ENCODE data around the gene PCLO. TPM values are rescaled to one million over a fixed set of nuclear protein-coding genes. Genes with fewer than 3 reads are reported as not detected.

PCLO gene
- total and polyA plus RNA-seq, 2 of the 8 experiments (the other 6 are each of a cell fraction or from before 2014, with no cell fraction given) = 1.5 to 3.2 TPM

- FAIRE-seq (no peak), DNase-seq (ENCODE audit: low read depth in 1 of 2, low spot score in 2 of 2) (no peak)
- Histone ChIP-seq H3K18ac (ENCODE audit: extremely low read depth, low read length) (no peak overlapping the region), H4K91ac (replicated peaks; ENCODE audit: insufficient read length, low read length) (no peak overlapping the region), H4K20me1 (replicated peaks in 1 of 2; ENCODE audit: control insufficient read depth in 1 of 2, insufficient read depth in 2 of 2, low read length in 2 of 2) (no peaks in the 10 kb centered on the region), H2BK120ac (replicated peaks; ENCODE audit: low read depth, low read length) (no peak overlapping the region), H3K4me1 (replicated peaks in 1 of 4; ENCODE audit: control insufficient read depth in 3 of 4, insufficient read depth in 4 of 4, low read length in 3 of 4) (peaks cover 0 to 4% (median 0%) of the 10 kb centered on the region in 4 experiments; a peak in 1 of 7 replicates), H3K23me2 (ENCODE audit: low read depth, low read length) (no peaks in the 10 kb centered on the region), H3K79me2 (ENCODE audit: control insufficient read depth in 1 of 2, insufficient read depth in 2 of 2, low read length in 2 of 2) (no peaks in the 10 kb centered on the region), H3K14ac (ENCODE audit: insufficient read length) (no peak overlapping the region), H2AK5ac (ENCODE audit: low read depth, low read length) (no peak overlapping the region), H3K9me3 (ENCODE audit: insufficient read depth in 2 of 2, low read depth in 1 of 2, low read length in 1 of 2) (no peaks in the 10 kb centered on the region), H3K4ac (replicated peaks; ENCODE audit: insufficient read length, low read depth, low read length) (no peak overlapping the region), H3K36me3 (ENCODE audit: control insufficient read depth in 2 of 4, insufficient read depth in 4 of 4, low read length in 3 of 4) (no peaks in the 10 kb centered on the region), H4K8ac (ENCODE audit: extremely low read depth, insufficient read depth, low read length) (no peak overlapping the region), H3K9ac (replicated peaks in 1 of 4; ENCODE audit: extremely low read depth in 1 of 4, low read depth in 3 of 4, low read length in 3 of 4) (no peak overlapping the region), H3K27me3 (replicated peaks in 1 of 4; ENCODE audit: control insufficient read depth in 3 of 4, extremely low read depth in 1 of 4, insufficient read depth in 3 of 4, low read length in 3 of 4) (no peaks in the 10 kb centered on the region), H3K79me1 (ENCODE audit: low read depth, low read length) (no peaks in the 10 kb centered on the region; the same call in 1 of the 2 replicates), H3K4me3 (ENCODE audit: extremely low read depth in 1 of 4, insufficient read depth in 2 of 4, low read depth in 3 of 4, low read length in 4 of 4) (no peak overlapping the region), H2AFZ (ENCODE audit: low read length) (no peak overlapping the region), H3K23ac (ENCODE audit: insufficient read length) (no peak overlapping the region), H3K56ac (replicated peaks; ENCODE audit: insufficient read length, low read depth, low read length) (no peak overlapping the region), H2BK12ac (ENCODE audit: low read depth, low read length) (no peak overlapping the region), H3K4me2 (ENCODE audit: insufficient read depth in 1 of 2, low read depth in 2 of 2, low read length in 2 of 2) (no peak overlapping the region), H4K5ac (ENCODE audit: insufficient read length, low read depth, low read length) (no peak overlapping the region), H2BK5ac (ENCODE audit: low read depth, low read length) (no peak overlapping the region), H2BK15ac (ENCODE audit: low read length) (no peak overlapping the region), H2BK20ac (ENCODE audit: low read length) (no peak overlapping the region), H3K27ac (ENCODE audit: low read depth, low read length) (no peak overlapping the region)
- POLR2A ChIA-PET (ENCODE audit: partially characterized antibody) = interaction anchor here (0.7 kb wide), 1 partner anchor 91 kb away, joined by 4 read pairs; no protein-coding TSS in a partner anchor
- 84% methylated on average over 1 of the region's 1 CpG; no CpG with 5 or more reads in 1 of the 2 experiments for WGBS, 2 experiments (ENCODE audit: extremely low coverage in 1 of 2, insufficient coverage in 1 of 2, insufficient read length in 1 of 2, insufficient replicate concordance in 2 of 2, low coverage in 1 of 2, low lambda C conversion rate in 2 of 2, missing lambda C conversion rate in 1 of 2)
- CTCF ChIA-PET (ENCODE audit: partially characterized antibody) = no interaction called here
- TF ChIP-seq ATF2 (IDR thresholded peaks at IDR 0.05; ENCODE audit: low read length) (no peak), SP1 (IDR thresholded peaks at IDR 0.05; ENCODE audit: low read depth, low read length) (no peak), SRF (IDR thresholded peaks at IDR 0.05; ENCODE audit: low read depth, low read length) (no peak), SP4 (IDR thresholded peaks at IDR 0.05; ENCODE audit: low read length) (no peak), KDM1A (IDR thresholded peaks at IDR 0.05; ENCODE audit: borderline replicate concordance, low read length) (no peak), CTBP2 (IDR thresholded peaks at IDR 0.05; ENCODE audit: borderline replicate concordance, insufficient read depth, insufficient read length, low read length) (no peak), RXRA (IDR thresholded peaks at IDR 0.05; ENCODE audit: insufficient read depth, low read depth, low read length) (no peak), KDM4A (IDR thresholded peaks at IDR 0.05; ENCODE audit: low read depth, low read length, severe bottlenecking) (no peak), EGR1 (IDR thresholded peaks at IDR 0.05; ENCODE audit: borderline replicate concordance, low read depth, low read length) (no peak), SIRT6 (IDR thresholded peaks at IDR 0.05; ENCODE audit: low read length) (no peak), SIX5 (IDR thresholded peaks at IDR 0.05; ENCODE audit: low read depth, low read length) (no peak), FOSL1 (IDR thresholded peaks at IDR 0.05; ENCODE audit: insufficient read depth, low read depth, low read length) (no peak), JUN (IDR thresholded peaks at IDR 0.05; ENCODE audit: low read depth, low read length) (no peak), CBX8 (IDR thresholded peaks at IDR 0.05; ENCODE audit: borderline replicate concordance, low read depth, low read length) (no peak)
Measured at GRCh38 chr7:83143107-83143506, 19.6 kb downstream of the PCLO start.
